ENCODE results near the gene ZFYVE9.
"Not testable (repeated sequence)": the region's sequence is repeated elsewhere in the genome, so short reads cannot be mapped to it uniquely, and the experiment has no call there.

Gene ZFYVE9

DNA sequence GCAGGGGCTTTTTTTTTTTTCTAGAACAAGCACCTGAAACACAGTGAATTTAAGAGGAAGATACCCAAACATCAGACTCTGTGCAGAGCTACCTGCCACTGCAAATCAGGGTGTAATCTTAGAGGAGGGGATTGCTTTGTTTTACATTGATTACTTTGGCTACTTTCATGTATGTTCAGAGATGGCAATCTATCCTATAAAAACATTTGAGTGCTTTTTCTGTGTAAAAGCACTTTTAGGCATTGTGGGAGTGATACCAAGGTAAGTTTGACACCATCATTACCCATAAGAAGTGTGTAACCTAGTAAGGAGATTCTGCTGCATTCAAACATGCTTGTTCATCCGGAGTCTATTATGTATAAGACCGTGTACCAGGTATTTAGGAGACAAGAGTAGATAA lies 50.1 kb downstream of the ZFYVE9 start:
- no peak for DNase-seq (ENCODE audit: low read depth)

DNA sequence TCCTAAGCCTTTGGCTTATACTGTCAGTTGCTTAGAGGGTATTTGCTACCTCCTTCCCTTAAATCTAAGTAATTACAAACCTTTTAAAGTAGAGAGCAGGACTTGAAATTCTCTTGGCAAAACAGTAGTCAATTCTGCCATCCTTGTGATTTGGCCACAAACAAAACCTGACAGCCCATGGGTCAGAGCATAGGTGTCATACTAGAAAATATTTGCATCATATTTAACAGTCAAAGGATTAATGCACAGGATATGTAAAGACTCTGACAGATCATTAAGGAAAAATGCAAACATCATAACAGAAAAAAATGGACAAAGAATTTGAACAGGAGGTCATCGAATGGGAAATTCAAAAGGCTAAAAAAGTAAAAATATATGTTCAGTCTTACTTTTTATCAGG lies 50.5 kb downstream of the ZFYVE9 start:
- peak; percentile 65 for DNase-seq (ENCODE audit: low read depth)

DNA sequence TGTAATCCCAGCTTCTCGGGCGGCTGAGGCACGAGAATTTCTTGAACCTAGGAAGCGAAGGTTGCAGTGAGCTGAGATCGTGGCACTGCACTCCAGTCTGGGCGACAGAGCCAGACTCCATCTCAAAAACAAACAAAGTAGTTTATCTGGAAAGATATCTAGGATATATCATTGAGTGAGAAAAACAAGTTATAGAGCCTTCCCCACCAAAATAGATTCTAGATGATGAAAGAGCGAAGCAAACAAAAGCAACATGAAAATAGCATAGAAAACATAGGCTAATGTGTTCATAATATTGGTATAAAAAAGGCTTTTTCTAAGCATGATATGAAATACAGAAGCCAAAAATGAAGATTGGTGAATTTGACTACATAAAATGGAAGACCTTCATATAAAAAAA lies 52.1 kb downstream of the ZFYVE9 start:
- DNase-seq (ENCODE audit: low read depth) = no peak

DNA sequence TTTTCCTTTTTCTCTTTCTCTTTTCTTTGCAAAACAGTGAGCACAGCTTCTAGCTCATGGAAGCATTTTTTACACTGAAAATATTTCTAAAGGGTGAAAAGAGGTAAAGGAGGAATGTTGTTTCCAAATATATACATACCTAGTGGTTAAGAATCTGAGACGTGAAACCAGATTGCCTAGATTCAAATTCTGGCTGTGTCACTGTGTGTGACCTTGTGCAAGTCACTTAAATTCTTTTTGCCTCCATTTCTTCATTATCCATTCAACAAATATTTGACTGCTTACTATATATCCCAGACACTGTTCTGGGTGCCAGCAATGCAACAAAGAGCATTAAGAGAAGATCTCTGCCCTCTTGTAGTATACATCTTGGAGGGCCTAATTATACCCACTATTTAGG lies 53.3 kb downstream of the ZFYVE9 start:
- DNase-seq (ENCODE audit: low read depth) = no peak

DNA sequence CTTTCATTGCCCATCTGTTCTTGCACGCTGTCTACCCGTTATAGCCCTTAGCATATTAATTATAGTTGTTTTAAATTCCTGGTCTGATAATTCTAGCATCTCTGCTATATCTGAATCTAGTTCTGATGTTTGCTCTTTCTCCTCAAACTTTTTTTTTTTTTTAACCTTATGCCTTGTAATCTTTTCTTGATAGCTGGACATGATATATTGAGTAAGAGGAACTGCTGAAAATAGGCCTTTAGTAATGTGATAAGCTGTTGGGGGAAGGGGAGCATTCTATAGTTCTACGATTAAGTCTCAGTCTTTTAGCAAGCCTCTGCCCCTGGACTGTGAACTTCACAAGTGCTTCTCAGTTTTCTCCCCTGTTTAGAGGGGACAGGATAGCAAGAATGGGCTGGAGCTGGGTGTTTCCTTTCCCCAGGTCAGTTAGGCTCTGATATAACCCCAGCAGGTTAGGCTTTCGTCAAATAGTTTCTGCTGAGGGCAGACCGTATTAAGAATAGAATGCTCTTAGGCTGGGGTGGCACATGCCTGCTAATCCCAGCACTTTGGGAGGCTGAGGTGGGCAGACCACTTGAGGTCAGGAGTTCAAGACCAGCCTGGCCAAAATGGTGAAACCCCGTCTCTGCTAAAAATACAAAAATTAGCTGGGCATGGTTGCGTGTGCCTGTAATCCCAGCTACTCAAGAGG lies 62.2 kb downstream of the ZFYVE9 start:
- DNase-seq (ENCODE audit: low read depth) = no peak

DNA sequence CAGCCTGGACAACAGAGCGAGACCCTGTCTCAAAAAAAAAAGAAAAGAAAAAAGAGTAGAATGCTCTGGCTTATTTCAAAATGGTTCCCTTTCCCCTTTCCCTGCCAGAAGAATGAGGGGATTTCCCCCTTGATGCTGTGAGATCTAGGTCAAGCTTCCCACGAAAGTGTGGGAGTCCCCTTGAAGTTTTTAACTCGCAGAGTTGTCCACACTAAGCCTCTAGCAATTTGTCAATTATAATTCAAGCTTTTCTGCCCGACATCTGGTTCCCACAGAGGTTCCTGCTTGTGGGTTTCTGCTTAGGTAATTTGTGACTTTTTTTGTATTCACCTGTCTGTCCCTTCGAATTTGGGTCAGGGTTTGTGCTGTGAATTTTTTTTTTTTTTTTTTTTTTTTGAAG lies 62.8 kb downstream of the ZFYVE9 start:
- no peak for DNase-seq (ENCODE audit: low read depth)

DNA sequence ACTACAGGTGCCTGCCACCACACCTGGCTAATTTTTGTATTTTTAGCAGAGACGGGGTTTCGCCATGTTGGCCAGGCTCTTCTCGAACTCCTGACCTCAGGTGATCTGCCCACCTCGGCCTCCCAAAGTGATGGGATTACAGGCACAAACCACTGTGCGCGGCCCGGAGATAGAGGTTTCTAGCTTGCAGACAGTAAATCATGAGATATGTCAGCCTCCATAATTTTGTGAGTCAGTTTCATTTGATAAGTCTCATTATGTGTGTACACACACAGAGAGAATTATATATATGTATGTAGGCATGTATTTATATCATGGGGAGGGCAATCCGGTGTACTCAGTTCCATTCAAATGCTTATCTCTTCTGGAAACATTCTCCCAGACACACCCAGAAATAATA lies 64.8 kb downstream of the ZFYVE9 start:
- not testable (repeated sequence) for DNase-seq (ENCODE audit: low read depth)

DNA sequence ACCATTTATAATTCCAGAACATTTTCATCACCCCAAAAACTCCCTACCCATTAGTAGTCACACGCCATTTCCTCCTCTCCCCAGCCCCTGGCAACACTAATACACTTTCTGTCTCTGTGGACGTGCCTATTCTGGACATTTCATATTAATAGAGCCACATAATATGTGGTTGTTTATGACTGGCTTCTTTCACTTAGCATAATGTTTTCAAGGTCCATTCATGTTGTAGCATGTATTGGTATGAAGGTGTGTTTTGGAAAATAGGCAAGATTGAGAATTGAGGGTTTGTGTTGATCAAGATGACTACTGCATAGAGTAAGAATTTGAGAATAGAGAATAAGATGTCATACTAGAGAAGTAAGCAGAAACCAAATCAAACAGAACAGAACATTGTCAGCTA lies 67.5 kb downstream of the ZFYVE9 start:
- DNase-seq (ENCODE audit: low read depth) = no peak

DNA sequence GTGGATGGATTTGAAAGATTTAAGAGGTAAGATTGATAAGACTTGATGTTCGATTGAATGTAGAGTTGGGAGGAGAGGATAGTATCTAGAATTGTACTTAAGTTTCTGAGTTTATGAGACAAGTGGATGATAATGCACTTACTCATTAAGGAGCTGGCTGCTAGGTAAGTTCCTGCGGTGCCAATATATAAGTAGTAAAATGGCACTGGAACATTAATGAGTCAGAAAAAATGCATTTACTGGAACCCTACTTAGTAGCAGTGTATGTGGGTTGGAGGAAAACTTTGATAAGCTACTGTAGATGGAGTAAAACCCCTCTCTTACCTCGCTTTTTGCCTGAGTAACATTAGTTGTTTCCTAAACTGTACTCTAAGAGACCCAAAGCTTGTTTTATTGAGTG lies 68.2 kb downstream of the ZFYVE9 start:
- DNase-seq (ENCODE audit: low read depth) = peak; percentile 36

DNA sequence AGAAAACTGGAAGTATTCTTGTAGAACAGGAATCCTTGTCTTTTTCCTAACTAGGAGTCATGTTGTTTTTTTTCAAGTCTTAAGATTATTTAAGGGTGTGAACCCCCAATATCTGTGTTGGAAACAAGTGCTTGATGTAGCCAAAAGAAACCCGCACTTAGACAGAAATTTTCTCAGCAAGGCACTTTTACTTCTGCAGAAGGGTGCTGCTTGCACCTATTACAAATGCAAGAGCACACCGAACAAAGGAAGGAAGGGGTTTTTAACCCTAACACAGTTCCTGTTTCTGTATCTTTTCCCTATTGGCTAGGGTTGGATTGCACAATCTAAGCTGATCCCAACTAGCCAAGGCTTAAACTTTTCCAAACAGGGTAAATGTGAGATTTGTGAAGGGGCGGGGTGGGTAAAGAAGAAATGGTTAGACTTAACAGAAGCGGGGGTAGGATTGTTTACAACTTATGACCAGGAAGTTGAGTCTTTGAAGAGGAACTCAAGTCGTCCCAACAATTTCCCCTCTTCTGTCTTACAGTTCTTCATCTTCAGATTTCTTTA lies 75.1 kb downstream of the ZFYVE9 start:
- no peak for DNase-seq (ENCODE audit: low read depth)

DNA sequence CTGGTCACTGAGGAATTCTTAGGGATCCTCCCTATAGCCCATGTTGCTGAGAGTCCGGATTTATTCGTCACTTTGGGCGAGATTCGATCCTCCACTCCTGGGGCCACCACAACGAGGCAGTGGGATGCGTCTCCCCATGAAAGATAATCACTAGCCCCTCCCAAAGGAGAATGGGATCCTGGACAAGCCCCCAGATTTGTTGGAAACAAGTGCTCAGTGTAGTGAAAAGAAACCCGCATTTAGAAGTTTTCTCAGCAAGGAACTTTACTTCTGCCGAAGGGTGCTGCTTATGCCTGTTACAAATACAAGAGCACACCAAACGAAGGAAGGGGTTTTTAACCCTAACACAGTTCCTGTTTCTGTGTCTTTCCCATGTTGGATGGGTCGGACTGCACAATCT lies 83.3 kb downstream of the ZFYVE9 start:
- no peak for DNase-seq (ENCODE audit: low read depth)

DNA sequence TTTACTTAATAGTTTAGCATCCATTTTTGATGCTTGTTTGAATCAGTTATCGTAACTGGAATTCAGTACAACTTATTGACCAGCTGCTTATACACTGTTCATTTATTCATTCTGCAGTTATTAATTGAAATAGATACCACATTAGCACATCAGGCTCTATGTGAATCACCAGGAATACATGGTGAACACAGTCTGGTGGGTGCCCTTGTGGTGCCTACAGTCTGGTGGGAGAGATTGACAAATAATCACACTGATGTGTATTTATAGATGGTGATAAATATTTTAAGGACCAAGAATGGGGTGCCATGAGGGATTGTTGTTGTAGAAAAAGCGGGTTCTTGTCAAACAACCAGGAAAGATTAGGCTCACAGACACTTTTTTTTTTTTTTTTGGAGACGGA lies 87.6 kb downstream of the ZFYVE9 start:
- DNase-seq (ENCODE audit: low read depth) = no peak

DNA sequence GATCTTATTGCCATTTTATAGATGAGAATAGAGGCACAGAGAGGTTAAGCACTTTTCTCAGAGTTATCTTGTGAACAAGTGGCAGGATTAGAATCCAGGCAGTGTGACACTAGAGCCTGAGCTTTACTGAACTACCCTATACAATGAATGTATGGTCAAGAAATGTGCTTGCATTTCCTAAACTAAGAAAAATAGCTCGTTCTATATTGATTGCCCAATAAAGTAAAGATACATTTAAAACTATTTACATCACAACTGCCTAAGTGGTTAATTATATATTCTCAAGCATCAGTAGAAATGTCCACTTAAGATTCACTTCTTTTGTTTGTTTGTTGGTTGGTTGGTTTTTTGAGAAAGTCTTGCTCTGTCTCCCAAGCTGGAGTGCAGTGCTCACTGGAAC lies 91.6 kb downstream of the ZFYVE9 start:
- no peak for DNase-seq (ENCODE audit: low read depth)

DNA sequence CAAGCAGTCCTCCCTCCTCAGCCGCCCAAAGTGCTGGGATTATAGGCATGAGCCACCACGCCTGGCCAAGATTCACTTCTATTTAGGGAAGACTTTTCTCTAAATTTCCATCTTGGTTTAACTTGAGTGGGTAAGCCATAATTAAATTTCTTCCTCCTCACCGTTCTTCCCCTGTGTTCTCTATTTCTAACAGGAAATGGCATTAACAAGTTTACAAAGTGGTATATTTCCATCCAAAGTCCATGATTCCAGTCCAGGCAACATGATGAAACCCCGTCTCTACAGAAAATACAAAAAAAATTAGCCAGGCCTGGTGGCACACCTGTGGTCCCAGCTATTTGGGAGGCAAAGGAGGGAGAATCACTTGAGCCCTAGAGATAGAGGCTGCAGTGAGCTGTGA lies 92.1 kb downstream of the ZFYVE9 start:
- DNase-seq (ENCODE audit: low read depth) = no peak

DNA sequence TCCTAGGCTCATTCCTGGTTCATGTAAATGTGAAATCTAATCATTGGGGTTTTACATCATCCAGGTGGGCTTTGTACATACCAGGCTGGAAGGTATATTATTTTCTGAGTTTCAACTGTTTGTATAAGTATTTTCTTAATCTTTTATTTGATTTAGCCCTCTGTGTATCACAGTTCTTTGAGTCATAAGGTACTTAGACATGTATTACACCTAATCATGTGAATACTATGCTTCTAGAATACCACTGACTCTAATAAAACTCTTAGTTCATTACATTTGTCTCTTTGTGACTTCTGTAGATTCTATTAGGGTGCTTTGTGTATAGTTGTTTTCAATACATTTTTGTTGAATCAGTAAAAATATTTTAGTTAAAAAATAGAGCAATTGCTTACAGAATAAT lies 92.8 kb downstream of the ZFYVE9 start:
- peak; percentile 22 for DNase-seq (ENCODE audit: low read depth)

DNA sequence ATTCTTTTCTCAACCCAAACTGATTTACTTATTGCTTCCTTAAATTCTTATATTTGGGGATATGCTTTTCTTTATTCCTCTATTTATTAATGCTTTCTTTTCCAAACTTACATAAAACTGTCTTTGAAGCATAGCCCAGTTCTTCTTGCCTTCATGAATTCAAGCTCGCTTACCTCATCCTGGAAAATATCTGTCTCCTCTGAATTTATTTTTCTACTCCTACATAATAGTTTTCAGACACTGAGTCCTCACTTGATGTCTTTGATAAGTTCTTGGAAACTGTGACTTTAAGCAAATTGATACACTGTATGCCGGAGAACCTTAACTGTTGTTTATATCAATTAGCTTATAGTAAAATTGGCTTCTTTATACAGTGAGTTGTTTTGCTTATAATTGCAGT lies 93.8 kb downstream of the ZFYVE9 start:
- DNase-seq (ENCODE audit: low read depth) = no peak

DNA sequence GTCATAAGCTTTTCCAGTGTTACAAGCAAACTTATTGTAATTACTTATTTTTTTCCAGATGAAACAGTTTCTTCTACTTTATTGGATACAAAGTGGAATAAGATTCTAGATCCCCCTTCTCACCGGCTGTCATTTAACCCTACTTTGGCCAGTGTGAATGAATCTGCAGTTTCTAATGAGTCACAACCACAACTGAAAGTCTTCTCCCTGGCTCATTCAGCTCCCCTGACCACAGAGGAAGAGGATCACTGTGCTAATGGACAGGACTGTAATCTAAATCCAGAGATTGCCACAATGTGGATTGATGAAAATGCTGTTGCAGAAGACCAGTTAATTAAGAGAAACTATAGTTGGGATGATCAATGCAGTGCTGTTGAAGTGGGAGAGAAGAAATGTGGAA lies 95.5 kb downstream of the ZFYVE9 start:
- peak; percentile 94 for DNase-seq (ENCODE audit: low read depth)

DNA sequence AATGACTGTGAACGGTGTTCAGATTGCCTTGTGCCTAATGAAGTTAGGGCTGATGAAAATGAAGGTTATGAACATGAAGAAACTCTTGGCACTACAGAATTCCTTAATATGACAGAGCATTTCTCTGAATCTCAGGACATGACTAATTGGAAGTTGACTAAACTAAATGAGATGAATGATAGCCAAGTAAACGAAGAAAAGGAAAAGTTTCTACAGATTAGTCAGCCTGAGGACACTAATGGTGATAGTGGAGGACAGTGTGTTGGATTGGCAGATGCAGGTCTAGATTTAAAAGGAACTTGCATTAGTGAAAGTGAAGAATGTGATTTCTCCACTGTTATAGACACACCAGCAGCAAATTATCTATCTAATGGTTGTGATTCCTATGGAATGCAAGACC lies 96.6 kb downstream of the ZFYVE9 start:
- peak; percentile 92 for DNase-seq (ENCODE audit: low read depth)

DNA sequence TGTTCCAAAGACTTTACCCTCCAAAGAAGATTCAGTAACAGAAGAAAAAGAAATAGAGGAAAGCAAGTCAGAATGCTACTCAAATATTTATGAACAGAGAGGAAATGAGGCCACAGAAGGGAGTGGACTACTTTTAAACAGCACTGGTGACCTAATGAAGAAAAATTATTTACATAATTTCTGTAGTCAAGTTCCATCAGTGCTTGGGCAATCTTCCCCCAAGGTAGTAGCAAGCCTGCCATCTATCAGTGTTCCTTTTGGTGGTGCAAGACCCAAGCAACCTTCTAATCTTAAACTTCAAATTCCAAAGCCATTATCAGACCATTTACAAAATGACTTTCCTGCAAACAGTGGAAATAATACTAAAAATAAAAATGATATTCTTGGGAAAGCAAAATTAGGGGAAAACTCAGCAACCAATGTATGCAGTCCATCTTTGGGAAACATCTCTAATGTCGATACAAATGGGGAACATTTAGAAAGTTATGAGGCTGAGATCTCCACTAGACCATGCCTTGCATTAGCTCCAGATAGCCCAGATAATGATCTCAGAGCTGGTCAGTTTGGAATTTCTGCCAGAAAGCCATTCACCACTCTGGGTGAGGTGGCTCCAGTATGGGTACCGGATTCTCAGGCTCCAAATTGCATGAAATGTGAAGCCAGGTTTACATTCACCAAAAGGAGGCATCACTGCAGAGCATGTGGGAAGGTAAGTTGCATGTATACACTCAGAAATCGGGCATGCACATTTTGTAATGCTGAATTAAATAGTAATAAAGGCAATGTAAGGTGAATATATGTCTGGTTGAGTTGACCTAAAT lies 97.2 kb downstream of the ZFYVE9 start:
- peak; percentile 67 for DNase-seq (ENCODE audit: low read depth)

DNA sequence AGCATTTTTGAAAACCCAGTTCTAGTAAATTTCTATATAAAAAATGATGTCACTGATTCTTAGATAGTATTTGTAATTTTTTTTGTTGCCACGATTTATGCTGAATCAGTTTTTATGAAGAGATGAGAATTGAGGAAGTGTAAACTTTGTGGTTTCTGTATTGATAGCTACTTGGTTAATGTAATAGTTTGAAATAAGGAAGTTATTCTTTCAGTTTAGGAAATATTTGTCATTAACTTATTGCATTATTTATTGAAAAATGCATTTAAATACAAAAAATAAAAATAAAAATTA lies 97.8 kb downstream of the ZFYVE9 start:
- peak; percentile 19 for DNase-seq (ENCODE audit: low read depth)

DNA sequence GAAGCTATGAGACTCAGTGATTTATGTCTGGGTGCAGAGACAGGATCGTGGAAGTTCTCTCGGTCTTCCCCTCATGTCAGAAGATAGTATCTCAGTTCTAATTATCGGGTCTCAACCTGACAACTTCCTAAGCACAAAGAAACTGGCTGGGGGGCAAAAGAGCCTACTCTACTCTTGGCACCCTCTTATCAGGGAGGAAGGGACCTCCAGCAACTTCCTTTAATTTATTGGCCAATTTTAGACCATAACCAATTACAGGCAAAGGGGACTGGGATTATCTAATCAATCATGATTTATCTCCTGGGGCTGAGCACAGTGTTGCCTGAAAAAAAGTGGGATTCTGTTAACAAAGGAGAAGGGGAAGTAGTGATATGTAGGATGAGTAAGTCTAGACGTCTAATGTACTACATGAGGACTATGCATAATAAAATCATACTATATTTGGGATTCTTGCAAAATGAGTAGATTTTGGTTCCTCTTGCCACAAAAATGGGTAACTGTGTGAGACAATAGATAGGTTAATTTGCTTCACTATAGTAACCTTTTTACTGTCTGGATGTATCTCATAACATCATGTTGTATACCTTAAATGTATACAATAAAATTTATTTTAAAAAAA lies 98.8 kb downstream of the ZFYVE9 start:
- DNase-seq (ENCODE audit: low read depth) = peak; percentile 19

DNA sequence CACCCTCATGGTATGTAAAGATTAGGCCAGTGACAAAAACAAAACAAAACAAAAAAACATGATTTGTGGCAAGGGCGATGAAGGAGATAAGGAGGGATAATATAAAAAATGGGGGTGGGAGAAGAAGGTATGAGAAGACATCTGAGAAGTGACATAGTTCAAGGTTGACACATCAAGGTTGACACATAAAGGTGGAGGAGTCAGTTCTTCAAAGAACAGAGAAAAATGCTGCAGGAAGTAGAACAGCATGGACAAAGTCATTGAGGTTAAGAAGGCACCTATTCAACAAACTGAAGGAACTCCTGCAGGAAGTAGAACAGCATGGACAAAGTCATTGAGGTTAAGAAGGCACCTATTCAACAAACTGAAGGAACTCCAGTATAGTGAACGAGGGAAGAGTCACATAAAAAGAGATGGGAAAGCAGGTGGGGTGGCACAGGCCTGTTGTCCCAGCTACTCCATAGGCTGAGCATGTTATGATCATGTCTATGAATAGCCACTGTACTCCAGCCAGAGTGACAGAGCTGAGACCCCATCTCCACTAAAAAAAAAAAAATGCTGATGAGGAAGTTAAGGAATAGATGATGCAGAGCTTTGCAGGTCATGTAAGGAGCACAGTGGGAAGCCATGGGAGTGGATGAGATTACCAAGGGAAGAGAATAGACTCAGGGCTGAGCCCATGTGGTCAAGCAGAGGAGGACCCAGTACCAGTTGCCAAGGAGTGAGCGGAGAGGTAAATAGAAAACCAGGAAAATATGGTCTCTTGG lies 101.5 kb downstream of the ZFYVE9 start:
- DNase-seq (ENCODE audit: low read depth) = no peak
